LNCAP (cell line): Measurements from ENCODE around the gene BNIP3.

Experiments used
- TF ChIP-seq, protein P1 (sequence below): fragments of 450-650 bp; IDR thresholded peaks from 2 replicates; pipeline ENCODE4 v1.5.1; 2017; ENCODE audit warnings: mild to moderate bottlenecking

BNIP3 gene

DNA sequence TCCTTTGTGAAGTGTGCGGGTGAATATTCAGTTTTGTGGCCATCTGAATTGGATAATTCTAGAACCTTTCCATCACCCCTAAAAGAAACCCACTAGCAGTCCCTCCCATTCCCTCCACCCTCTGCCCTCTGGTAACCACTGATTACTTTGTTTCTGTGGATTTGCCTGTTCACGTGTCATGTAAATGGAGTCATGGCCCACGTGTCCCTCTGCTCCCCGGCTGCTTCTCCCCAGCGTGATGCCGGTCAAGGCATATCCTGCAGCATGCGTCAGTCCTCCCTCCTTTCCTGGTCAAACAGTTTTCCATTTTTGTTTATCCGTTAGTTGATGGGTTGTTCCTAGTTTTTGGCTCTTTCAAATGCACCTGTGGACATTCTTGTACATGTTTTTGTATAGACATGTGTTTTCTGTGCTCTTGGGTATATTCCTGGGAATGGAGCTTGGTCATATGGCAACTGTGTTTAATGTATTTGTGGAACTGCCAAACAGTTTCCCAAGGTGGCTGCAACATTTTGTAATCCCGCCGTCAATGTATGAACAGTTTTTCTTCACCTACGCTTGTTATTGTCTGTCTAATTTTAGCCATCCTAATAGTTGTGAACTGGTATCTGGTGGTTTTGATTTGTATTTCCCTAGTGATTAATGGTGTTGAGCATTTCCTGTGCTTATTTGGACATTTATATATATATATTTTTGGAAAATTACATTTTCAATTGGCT is 58.5 kb downstream of the BNIP3 start:
- TF ChIP-seq, protein P1, sequence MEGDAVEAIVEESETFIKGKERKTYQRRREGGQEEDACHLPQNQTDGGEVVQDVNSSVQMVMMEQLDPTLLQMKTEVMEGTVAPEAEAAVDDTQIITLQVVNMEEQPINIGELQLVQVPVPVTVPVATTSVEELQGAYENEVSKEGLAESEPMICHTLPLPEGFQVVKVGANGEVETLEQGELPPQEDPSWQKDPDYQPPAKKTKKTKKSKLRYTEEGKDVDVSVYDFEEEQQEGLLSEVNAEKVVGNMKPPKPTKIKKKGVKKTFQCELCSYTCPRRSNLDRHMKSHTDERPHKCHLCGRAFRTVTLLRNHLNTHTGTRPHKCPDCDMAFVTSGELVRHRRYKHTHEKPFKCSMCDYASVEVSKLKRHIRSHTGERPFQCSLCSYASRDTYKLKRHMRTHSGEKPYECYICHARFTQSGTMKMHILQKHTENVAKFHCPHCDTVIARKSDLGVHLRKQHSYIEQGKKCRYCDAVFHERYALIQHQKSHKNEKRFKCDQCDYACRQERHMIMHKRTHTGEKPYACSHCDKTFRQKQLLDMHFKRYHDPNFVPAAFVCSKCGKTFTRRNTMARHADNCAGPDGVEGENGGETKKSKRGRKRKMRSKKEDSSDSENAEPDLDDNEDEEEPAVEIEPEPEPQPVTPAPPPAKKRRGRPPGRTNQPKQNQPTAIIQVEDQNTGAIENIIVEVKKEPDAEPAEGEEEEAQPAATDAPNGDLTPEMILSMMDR = no peak

DNA sequence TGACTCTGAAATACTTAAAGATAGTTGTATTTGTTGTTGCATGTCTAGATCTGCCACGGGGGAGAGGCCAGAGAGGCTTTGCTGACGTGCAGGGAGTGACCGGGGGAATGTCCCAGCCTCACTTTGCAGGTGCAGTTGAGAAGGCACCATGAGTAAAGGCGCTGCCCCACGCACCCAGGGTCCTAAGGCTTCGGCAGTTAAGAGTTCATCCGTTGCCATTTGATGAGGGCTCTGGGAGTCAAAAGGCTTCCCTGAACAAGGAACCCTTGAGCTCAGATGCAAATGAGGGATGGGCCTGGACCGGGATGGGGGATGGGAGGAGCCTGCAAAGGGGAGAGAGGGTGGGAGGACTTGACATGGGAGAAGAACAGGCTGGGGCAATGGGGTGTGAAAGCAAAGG is 60.5 kb downstream of the BNIP3 start:
- TF ChIP-seq, protein P1 = no peak

DNA sequence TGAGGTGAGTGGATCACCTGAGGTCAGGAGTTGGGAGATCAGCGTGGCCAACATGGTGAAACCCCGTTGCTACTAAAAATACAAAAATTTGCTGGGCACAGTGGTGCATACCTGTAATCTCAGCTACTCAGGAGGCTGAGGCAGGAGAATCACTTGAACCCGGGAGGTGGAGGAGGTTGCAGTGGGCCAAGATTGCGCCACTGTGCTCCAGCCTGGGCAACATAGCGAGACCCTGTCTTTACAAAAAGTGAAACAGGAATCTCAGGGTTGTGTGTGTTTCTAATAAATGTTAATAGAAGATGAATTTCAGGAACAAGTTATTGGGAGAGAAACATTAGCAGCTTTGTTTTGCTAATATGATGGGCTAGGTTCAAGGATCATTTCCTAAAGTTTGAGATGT is 61.0 kb downstream of the BNIP3 start:
- TF ChIP-seq, protein P1 = no peak

DNA sequence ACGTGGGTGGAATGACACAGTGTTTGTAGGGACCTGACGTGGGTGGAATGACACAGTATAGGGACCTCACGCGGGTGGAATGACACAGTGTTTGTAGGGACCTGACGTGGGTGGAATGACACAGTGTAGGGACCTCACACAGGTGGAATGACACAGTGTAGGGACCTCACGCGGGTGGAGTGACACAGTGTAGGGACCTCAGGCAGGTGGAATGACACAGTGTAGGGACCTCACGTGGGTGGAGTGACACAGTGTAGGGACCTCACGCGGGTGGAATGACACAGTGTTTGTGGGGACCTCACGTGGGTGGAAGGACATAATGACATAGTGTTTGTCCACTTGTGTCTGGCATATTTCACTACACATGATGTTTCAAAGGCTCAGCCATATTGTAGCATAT is 61.6 kb downstream of the BNIP3 start:
- TF ChIP-seq, protein P1 = no peak
